Measurements from ENCODE around the gene CDR2L. TPM values are rescaled to one million over a fixed set of nuclear protein-coding genes. Genes with fewer than 3 reads are reported as not detected.

CDR2L gene
- total RNA-seq, 5 donors from 2014 or later (not counting 1 experiment from before 2014, with no cell fraction given): 0.12 to 0.29 (median 0.19) TPM; not detected in 1

DNA sequence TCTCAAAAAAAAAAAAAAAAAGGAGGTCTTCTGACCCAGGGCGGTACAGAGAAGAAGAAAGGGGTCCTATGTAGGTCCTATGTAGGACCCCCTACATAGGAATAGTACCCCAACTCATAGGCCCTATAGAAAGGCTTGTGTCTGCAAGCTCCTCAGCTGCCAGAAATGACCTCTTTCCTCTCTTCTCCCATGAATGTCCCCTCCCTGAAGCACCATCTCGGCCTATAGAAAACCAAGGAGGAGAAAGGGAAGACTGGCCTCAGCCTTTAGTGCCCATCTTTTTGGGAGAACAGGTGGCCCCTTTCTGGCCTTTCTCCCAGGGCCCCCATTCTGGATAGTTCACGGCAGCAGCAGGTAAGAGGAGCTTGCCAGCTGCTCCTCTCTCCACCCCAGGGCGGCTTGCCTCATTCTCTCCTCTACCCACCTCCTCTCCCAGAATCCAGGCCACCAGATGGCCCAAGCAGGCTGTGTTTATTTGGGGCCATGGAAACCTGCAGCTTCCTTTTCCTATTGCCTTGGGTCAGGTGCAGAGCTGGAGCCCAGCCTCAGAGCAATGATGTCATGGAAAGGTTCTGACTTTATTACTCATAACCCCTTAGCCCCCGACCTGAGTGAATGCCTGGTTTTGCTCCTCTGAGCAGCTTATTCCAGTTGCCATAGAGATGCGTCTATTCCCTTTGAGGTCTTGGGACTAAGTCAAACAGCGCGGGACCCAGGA lies 23.4 kb downstream of the CDR2L start:
- peaks cover 6 to 20% of the 10 kb centered on the region in 2 experiments for H3K4me1 ChIP-seq (ENCODE audit: control insufficient read depth in 1 of 2, extremely low read depth in 1 of 2, insufficient read depth in 2 of 2, low read length in 2 of 2)
- ATAC-seq (replicated peaks in 1 of 4) (no peak), DNase-seq (no peak)
- no peaks in the 10 kb centered on the region for H3K36me3 ChIP-seq (ENCODE audit: control insufficient read depth in 2 of 2, extremely low read depth in 1 of 2, insufficient read depth in 1 of 2, low read length in 1 of 2)
- no peaks in the 10 kb centered on the region for H3K9me3 ChIP-seq
- WGBS (ENCODE audit: insufficient coverage): 84% methylated on average over 5 of the region's 8 CpGs
- ChIA-PET POLR2A (no interaction called here), CTCF (interaction anchor here (0.6 to 4.1 kb wide), 12 partner anchors 9 to 643 kb away, joined by 3 to 46 read pairs (median 4); partner anchors contain the start of genes CDR2L (in 1 of the 2), HID1 (in 1 of the 2) and KCTD2 (in 1 of the 2))
- peaks cover 0 to 6% of the 10 kb centered on the region in 2 experiments for H3K27me3 ChIP-seq (replicated peaks in 1 of 2; ENCODE audit: control insufficient read depth in 2 of 2, extremely low read depth in 1 of 2, insufficient read depth in 2 of 2, low read length in 1 of 2)
- peaks cover 32 to 33% (median 32%) of the 10 kb centered on the region in 3 donors for H3K4me1 Mint-ChIP-seq
- no peak overlapping the region for H3K27ac ChIP-seq (ENCODE audit: low read length)
- H3K27me3 Mint-ChIP-seq: peaks cover 0 to 3% of the 10 kb centered on the region in 2 donors
- no peaks in the 10 kb centered on the region for H3K9me3 Mint-ChIP-seq
- peak overlapping the region in 1 of 2 donors; percentile 11 for H3K27ac Mint-ChIP-seq
- peaks cover 3% of the 10 kb centered on the region for H3K36me3 Mint-ChIP-seq
- H3K4me3 ChIP-seq (ENCODE audit: control insufficient read depth in 1 of 2, extremely low read depth in 1 of 2, low read length in 1 of 2): no peak overlapping the region
- peak overlapping the region; percentile 53 to 94 (median 60) for H3K4me3 Mint-ChIP-seq

DNA sequence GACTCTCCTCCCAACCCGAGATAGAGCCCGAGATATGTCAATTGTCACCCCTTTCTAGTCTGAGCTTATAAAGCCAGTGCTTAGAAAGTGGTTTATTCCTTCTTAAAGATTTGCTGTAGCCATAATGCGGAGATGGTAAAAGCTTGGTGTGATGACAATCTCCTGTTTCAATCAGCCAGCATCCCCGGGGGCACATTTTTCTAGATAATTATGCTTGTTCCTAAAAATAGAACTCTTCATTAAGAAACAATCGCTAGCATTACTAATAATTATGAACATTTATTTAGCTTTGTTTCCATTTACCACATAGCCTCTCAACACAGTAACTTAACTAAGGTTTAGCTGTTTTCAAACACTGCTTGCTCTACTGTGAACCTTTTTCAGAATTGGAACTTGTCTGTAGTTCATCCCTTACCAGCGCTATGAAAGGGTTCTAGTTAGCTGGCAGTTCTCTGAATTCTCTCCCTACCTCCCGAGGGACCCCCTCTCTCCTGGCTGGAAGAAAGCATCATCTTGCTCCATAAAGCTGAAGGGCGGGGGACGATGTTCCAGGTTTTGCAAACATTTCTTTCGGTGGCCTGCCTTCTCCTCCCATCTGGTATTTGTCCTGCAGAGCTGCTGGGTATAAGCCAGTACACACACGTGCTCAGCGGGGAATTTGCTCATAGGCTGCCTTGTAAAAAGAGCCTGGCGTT lies 24.1 kb downstream of the CDR2L start:
- CTCF ChIA-PET: interaction anchor here (0.6 to 4.1 kb wide), 12 partner anchors 10 to 103 kb away, joined by 3 to 46 read pairs (median 4); partner anchors contain the start of genes CDR2L (in 1 of the 2), HID1 (in 1 of the 2) and KCTD2 (in 1 of the 2)
- Histone ChIP-seq H3K27ac (ENCODE audit: low read length) (peak overlapping the region; percentile 72), H3K9me3 (no peaks in the 10 kb centered on the region), H3K4me3 (ENCODE audit: control insufficient read depth in 1 of 2, extremely low read depth in 1 of 2, low read length in 1 of 2) (no peak overlapping the region), H3K36me3 (ENCODE audit: control insufficient read depth in 2 of 2, extremely low read depth in 1 of 2, insufficient read depth in 1 of 2, low read length in 1 of 2) (peaks cover 0 to 4% of the 10 kb centered on the region in 2 donors), H3K27me3 (replicated peaks in 1 of 2; ENCODE audit: control insufficient read depth in 2 of 2, extremely low read depth in 1 of 2, insufficient read depth in 2 of 2, low read length in 1 of 2) (peaks cover 0 to 6% of the 10 kb centered on the region in 2 experiments), H3K4me1 (ENCODE audit: control insufficient read depth in 1 of 2, extremely low read depth in 1 of 2, insufficient read depth in 2 of 2, low read length in 2 of 2) (peaks cover 6 to 20% of the 10 kb centered on the region in 2 experiments)
- DNase-seq (no peak), ATAC-seq (replicated peaks in 1 of 4) (peak in 1 of 4 experiments; percentile 3)
- WGBS (ENCODE audit: insufficient coverage): 95% methylated on average over 4 of the region's 13 CpGs
- Mint-ChIP-seq H3K9me3 (no peaks in the 10 kb centered on the region), H3K36me3 (peaks cover 7% of the 10 kb centered on the region), H3K27me3 (peaks cover 0 to 2% of the 10 kb centered on the region in 2 donors), H3K4me1 (peaks cover 33 to 36% (median 36%) of the 10 kb centered on the region in 3 donors), H3K27ac (peak overlapping the region; percentile 85 to 86), H3K4me3 (peak overlapping the region; percentile 92 to 94 (median 93))
- POLR2A ChIA-PET: interaction anchor here in 1 of 2 donors (1.3 kb wide), 1 partner anchor 14 kb away, joined by 3 read pairs; no protein-coding TSS in a partner anchor

DNA sequence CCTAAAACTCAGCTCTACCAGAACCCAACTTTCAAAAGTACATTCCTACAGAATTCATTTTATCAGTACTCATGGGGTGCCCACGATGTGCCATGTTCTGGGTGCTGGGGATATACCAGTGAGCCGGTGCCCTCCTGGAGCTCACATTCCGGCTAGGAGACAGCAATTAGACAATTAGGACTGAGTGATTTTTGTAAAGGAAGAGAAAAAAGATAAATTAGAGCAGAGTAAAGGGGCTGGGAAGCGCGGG lies 24.6 kb downstream of the CDR2L start:
- Mint-ChIP-seq H3K27me3 (no peaks in the 10 kb centered on the region), H3K4me3 (peak overlapping the region; percentile 92 to 94 (median 93)), H3K9me3 (no peaks in the 10 kb centered on the region), H3K27ac (peak overlapping the region; percentile 85 to 86), H3K36me3 (peaks cover 10% of the 10 kb centered on the region), H3K4me1 (peaks cover 33 to 39% (median 39%) of the 10 kb centered on the region in 3 donors)
- Histone ChIP-seq H3K27ac (ENCODE audit: low read length) (peak overlapping the region; percentile 72), H3K36me3 (ENCODE audit: control insufficient read depth in 2 of 2, extremely low read depth in 1 of 2, insufficient read depth in 1 of 2, low read length in 1 of 2) (peaks cover 0 to 8% of the 10 kb centered on the region in 2 donors), H3K27me3 (replicated peaks in 1 of 2; ENCODE audit: control insufficient read depth in 2 of 2, extremely low read depth in 1 of 2, insufficient read depth in 2 of 2, low read length in 1 of 2) (peaks cover 0 to 6% of the 10 kb centered on the region in 2 experiments), H3K4me3 (ENCODE audit: control insufficient read depth in 1 of 2, extremely low read depth in 1 of 2, low read length in 1 of 2) (peak overlapping the region; percentile 67 to 94), H3K4me1 (ENCODE audit: control insufficient read depth in 1 of 2, extremely low read depth in 1 of 2, insufficient read depth in 2 of 2, low read length in 2 of 2) (peaks cover 6 to 20% of the 10 kb centered on the region in 2 experiments), H3K9me3 (no peaks in the 10 kb centered on the region)
- CTCF ChIA-PET: interaction anchor here (0.6 to 4.1 kb wide), 13 partner anchors 10 to 102 kb away, joined by 3 to 46 read pairs (median 3); partner anchors contain the start of genes CDR2L (in 1 of the 2), HID1 (in 1 of the 2) and KCTD2 (in 1 of the 2)
- POLR2A ChIA-PET: interaction anchor here in 1 of 2 donors (1.3 kb wide), 1 partner anchor 13 kb away, joined by 3 read pairs; no protein-coding TSS in a partner anchor
- DNase-seq (peak in 1 of 35 experiments; percentile 25), ATAC-seq (replicated peaks in 1 of 4) (no peak)
- WGBS (ENCODE audit: insufficient coverage): 100% methylated on average over 3 of the region's 5 CpGs

DNA sequence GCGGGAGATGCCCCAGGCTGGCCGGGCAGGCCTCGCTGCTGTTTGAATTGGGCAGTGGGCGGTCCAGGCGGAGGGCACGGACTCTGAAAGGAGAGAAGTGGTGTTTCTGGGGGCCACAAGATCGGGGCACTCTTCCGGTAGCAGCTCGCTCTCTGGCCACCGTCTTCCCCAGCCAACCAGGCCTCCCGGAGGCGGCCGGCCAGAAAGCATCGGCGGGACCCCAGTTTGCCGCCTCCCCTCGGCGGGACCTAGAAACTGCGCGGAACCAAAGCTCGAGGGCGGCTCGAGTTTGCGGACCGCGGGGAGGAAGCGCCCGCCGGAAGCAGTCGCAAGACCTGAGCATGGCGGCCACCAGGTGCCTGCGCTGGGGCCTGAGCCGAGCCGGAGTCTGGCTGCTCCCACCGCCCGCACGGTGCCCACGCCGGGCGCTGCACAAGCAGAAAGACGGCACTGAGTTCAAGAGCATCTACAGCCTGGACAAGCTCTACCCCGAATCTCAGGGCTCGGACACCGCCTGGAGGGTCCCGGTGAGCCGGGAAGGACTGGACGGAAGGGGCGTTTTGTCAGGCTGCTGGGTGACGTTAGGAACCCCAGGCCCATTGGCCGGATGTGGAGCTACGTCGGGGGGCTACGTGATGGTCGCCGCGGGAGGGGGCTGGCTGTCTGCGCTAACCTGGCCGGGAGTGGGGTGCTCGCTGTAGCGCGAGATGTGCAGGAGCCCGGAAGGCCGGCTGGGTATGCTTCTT lies 25.1 kb downstream of the CDR2L start, which contains the start of gene MRPL58:
MRPL58 (plus strand) TSS at position 325 of the 746 bp plus-strand sequence; CDS start at position 342, 17 bp downstream.
- peak; percentile 56 to 87 (median 73) for DNase-seq

DNA sequence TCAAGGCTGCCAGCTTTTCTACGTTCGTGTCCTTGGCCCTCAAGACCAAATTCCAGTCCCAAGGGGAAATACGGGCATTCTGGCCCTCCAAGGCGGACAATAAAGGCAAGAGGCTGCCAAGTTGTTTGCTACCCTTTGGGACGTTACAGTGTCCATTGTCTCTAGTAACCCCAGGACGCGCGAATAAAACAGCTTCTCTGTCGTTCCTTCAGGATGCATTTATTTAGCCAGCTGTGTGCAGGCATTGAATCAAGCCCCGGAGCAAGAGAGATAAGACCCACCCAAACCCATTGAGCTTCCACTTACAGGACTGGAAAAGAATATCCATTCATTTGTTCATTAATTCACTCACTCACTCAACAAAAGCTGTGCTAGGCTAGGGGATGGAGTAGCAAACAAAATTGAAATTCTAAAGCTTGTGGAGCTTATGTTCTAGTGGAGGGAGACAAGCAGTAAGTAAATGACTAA lies 25.7 kb downstream of the CDR2L start:
- H3K9me3 Mint-ChIP-seq: no peaks in the 10 kb centered on the region
- Histone ChIP-seq H3K27me3 (replicated peaks in 1 of 2; ENCODE audit: control insufficient read depth in 2 of 2, extremely low read depth in 1 of 2, insufficient read depth in 2 of 2, low read length in 1 of 2) (no peaks in the 10 kb centered on the region), H3K9me3 (no peaks in the 10 kb centered on the region), H3K27ac (ENCODE audit: low read length) (peak overlapping the region; percentile 72), H3K4me1 (ENCODE audit: control insufficient read depth in 1 of 2, extremely low read depth in 1 of 2, insufficient read depth in 2 of 2, low read length in 2 of 2) (peaks cover 6 to 20% of the 10 kb centered on the region in 2 experiments), H3K36me3 (ENCODE audit: control insufficient read depth in 2 of 2, extremely low read depth in 1 of 2, insufficient read depth in 1 of 2, low read length in 1 of 2) (peaks cover 0 to 12% of the 10 kb centered on the region in 2 donors), H3K4me3 (ENCODE audit: control insufficient read depth in 1 of 2, extremely low read depth in 1 of 2, low read length in 1 of 2) (peak overlapping the region; percentile 67 to 94)
- POLR2A ChIA-PET: interaction anchor here in 1 of 2 donors (0.5 to 1.3 kb wide), 4 partner anchors 8 to 864 kb away, joined by 3 to 8 read pairs (median 3); no protein-coding TSS in a partner anchor
- peaks cover 13% of the 10 kb centered on the region for H3K36me3 Mint-ChIP-seq
- H3K27ac Mint-ChIP-seq: peak overlapping the region; percentile 85 to 86
- H3K4me1 Mint-ChIP-seq: peaks cover 33 to 41% (median 39%) of the 10 kb centered on the region in 3 donors
- no peaks in the 10 kb centered on the region for H3K27me3 Mint-ChIP-seq
- CTCF ChIA-PET: interaction anchor here (0.7 to 4.1 kb wide), 11 partner anchors 19 to 188 kb away, joined by 3 to 46 read pairs (median 4); partner anchors contain the start of genes CDR2L (in 1 of the 2) and HID1 (in 1 of the 2)
- ATAC-seq (replicated peaks in 1 of 4) (peak in 1 of 4 experiments; percentile 7), DNase-seq (no peak)
- 1% methylated on average over 9 of the region's 10 CpGs for WGBS (ENCODE audit: insufficient coverage)
- H3K4me3 Mint-ChIP-seq: peak overlapping the region; percentile 92 to 94 (median 93)

More for the DNA sequence above, 25.1 kb downstream of the CDR2L start, which contains the start of gene MRPL58:
- peak; percentile 94 to 98 (median 96) for ATAC-seq (replicated peaks in 1 of 4)
- H3K9me3 ChIP-seq: no peaks in the 10 kb centered on the region
- WGBS (ENCODE audit: insufficient coverage): 3% methylated on average over 60 of the region's 63 CpGs
- Mint-ChIP-seq H3K9me3 (no peaks in the 10 kb centered on the region), H3K27me3 (no peaks in the 10 kb centered on the region), H3K36me3 (peaks cover 10% of the 10 kb centered on the region), H3K4me1 (peaks cover 33 to 39% (median 39%) of the 10 kb centered on the region in 3 donors), H3K4me3 (peak within 1 kb of the TSS; percentile 92 to 94 (median 93)), H3K27ac (peak within 1 kb of the TSS; percentile 85 to 86)
- peaks cover 0 to 8% of the 10 kb centered on the region in 2 donors for H3K36me3 ChIP-seq (ENCODE audit: control insufficient read depth in 2 of 2, extremely low read depth in 1 of 2, insufficient read depth in 1 of 2, low read length in 1 of 2)
- peaks cover 6 to 20% of the 10 kb centered on the region in 2 experiments for H3K4me1 ChIP-seq (ENCODE audit: control insufficient read depth in 1 of 2, extremely low read depth in 1 of 2, insufficient read depth in 2 of 2, low read length in 2 of 2)
- ChIA-PET POLR2A (interaction anchor here in 1 of 2 donors (0.5 to 1.3 kb wide), 3 partner anchors 8 to 50 kb away, joined by 3 to 8 read pairs (median 3); no protein-coding TSS in a partner anchor), CTCF (interaction anchor here (0.7 to 4.1 kb wide), 14 partner anchors 19 to 189 kb away, joined by 3 to 46 read pairs (median 4); partner anchors contain the start of genes CDR2L (in 1 of the 2), HID1 (in 1 of the 2) and KCTD2 (in 1 of the 2))
- peak within 1 kb of the TSS; percentile 72 for H3K27ac ChIP-seq (ENCODE audit: low read length)
- H3K4me3 ChIP-seq (ENCODE audit: control insufficient read depth in 1 of 2, extremely low read depth in 1 of 2, low read length in 1 of 2): peak within 1 kb of the TSS; percentile 67 to 94
- H3K27me3 ChIP-seq (replicated peaks in 1 of 2; ENCODE audit: control insufficient read depth in 2 of 2, extremely low read depth in 1 of 2, insufficient read depth in 2 of 2, low read length in 1 of 2): peaks cover 0 to 4% of the 10 kb centered on the region in 2 experiments

All from T-cell (primary cell).